ENCODE data around the gene PMM2. TPM values are rescaled to one million over a fixed set of nuclear protein-coding genes. Genes with fewer than 3 reads are reported as not detected.
A peak's percentile ranks its signal among the peaks of the same experiment; 100 is the strongest.

PMM2 gene
- total and polyA plus RNA-seq, 9 of the 15 experiments (the other 6 are each of a cell fraction or from before 2014, with no cell fraction given), result 5.6 to 42.7 (median 25.9) TPM

DNA sequence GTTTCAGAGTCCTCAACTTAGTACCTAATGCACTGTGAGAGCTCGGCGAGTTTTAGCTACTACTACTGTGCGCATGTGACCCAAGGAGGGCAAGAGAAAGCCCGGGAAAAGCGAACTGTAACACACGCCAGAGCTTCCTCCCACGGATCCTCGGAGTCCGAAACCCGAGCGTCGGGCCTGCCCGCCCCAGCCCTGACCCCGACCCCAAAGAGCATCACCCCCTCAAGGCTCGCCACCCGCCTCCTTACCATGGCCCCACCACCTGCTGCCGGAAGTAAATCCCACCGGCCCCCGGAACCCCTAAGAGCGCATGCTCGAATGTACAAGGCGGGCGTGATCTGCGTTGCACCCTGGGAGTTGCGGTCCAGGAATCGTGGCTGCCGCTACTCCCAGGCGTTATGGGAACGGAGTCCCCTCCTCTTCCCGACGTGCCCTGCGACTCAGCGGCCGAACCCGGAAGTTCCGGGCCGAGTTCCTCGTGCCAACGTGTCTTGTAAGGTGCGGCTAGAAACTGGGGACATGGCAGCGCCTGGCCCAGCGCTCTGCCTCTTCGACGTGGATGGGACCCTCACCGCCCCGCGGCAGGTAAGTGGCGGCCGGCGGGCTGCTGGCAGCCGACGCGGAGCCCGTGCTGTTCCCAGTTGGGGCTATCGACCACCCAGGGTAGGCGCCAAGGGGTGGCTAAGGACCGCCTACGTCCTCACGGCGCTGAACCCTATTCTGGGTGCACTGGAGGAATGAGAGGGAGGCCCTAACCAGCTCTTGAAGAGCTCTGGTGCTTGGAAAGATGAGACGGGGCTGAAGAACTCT is at the start of gene PMM2, which contains the start of gene TMEM186 (continued):
- TF ChIP-seq, protein P1, sequence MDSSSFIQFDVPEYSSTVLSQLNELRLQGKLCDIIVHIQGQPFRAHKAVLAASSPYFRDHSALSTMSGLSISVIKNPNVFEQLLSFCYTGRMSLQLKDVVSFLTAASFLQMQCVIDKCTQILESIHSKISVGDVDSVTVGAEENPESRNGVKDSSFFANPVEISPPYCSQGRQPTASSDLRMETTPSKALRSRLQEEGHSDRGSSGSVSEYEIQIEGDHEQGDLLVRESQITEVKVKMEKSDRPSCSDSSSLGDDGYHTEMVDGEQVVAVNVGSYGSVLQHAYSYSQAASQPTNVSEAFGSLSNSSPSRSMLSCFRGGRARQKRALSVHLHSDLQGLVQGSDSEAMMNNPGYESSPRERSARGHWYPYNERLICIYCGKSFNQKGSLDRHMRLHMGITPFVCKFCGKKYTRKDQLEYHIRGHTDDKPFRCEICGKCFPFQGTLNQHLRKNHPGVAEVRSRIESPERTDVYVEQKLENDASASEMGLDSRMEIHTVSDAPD (CRISPR knock-in tag; IDR thresholded peaks at IDR 0.05), result no peak
- TF ChIP-seq MEIS2 (IDR thresholded peaks at IDR 0.05; ENCODE audit: partially characterized antibody) (peak; percentile 19), NFATC3 (IDR thresholded peaks at IDR 0.05) (no peak), TAF9B (IDR thresholded peaks at IDR 0.05; ENCODE audit: partially characterized antibody) (peak; percentile 15), ZNF41 (CRISPR knock-in tag; conservative IDR thresholded peaks at IDR 0.05) (no peak), MAFF (IDR thresholded peaks at IDR 0.05; ENCODE audit: low read length) (no peak), SRSF1 (IDR thresholded peaks at IDR 0.05; ENCODE audit: low read depth, low read length) (no peak), HDAC1 (IDR thresholded peaks at IDR 0.05) (peak; percentile 49 to 100; a peak in 3 of 4 replicates), SLC30A9 (CRISPR knock-in tag; IDR thresholded peaks at IDR 0.05) (no peak), TEAD4 (IDR thresholded peaks at IDR 0.05; ENCODE audit: low read length) (no peak), TEAD4 (CRISPR knock-in tag; IDR thresholded peaks at IDR 0.05; ENCODE audit: borderline replicate concordance) (peak; percentile 84; the same call in 1 of the 2 replicates), NFXL1 (CRISPR knock-in tag; IDR thresholded peaks at IDR 0.05) (no peak), PURB (CRISPR knock-in tag; IDR thresholded peaks at IDR 0.05; ENCODE audit: low read depth) (no peak), SMC3 (conservative IDR thresholded peaks at IDR 0.05; ENCODE audit: insufficient read depth, low read depth, low read length) (no peak), ZNF76 (CRISPR knock-in tag; IDR thresholded peaks at IDR 0.05; ENCODE audit: borderline replicate concordance) (no peak), SNRNP70 (optimal IDR thresholded peaks at IDR 0.05; ENCODE audit: low read depth, low read length) (no peak), ZBTB11 (CRISPR knock-in tag; IDR thresholded peaks at IDR 0.05) (peak; percentile 43 to 83 (median 45); a peak in 4 of 6 replicates), ZNF444 (CRISPR knock-in tag; IDR thresholded peaks at IDR 0.05) (no peak), MAZ (CRISPR knock-in tag; conservative IDR thresholded peaks at IDR 0.05 in 1 of 2, IDR thresholded peaks at IDR 0.05 in 1 of 2) (peak; percentile 76 to 87), RBM39 (optimal IDR thresholded peaks at IDR 0.05; ENCODE audit: low read depth, low read length) (no peak)
- TF ChIP-seq, protein P2, sequence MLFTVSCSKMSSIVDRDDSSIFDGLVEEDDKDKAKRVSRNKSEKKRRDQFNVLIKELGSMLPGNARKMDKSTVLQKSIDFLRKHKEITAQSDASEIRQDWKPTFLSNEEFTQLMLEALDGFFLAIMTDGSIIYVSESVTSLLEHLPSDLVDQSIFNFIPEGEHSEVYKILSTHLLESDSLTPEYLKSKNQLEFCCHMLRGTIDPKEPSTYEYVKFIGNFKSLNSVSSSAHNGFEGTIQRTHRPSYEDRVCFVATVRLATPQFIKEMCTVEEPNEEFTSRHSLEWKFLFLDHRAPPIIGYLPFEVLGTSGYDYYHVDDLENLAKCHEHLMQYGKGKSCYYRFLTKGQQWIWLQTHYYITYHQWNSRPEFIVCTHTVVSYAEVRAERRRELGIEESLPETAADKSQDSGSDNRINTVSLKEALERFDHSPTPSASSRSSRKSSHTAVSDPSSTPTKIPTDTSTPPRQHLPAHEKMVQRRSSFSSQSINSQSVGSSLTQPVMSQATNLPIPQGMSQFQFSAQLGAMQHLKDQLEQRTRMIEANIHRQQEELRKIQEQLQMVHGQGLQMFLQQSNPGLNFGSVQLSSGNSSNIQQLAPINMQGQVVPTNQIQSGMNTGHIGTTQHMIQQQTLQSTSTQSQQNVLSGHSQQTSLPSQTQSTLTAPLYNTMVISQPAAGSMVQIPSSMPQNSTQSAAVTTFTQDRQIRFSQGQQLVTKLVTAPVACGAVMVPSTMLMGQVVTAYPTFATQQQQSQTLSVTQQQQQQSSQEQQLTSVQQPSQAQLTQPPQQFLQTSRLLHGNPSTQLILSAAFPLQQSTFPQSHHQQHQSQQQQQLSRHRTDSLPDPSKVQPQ (CRISPR knock-in tag; IDR thresholded peaks at IDR 0.05; ENCODE audit: borderline replicate concordance), result no peak

All from K562 (cell line).